Neural progenitor cell (in vitro differentiated cells): ENCODE data around the gene RPUSD2. TPM values are rescaled to one million over a fixed set of nuclear protein-coding genes. Genes with fewer than 3 reads are reported as not detected.

Experiments used
- DNase-seq: peaks from one replicate; pipeline ENCODE4 v3.0.0-alpha.2; 2016; ENCODE audit warnings: low spot score
- H2AFZ ChIP-seq: fragments of 200-600 bp; sonication (generic); replicated peaks from 2 replicates; pipeline ENCODE4 v1.6.1; 2016; ENCODE audit warnings: antibody characterized with exemption
- H3F3A ChIP-seq: fragments of 200-600 bp; sonication (generic); 2 replicates; pipeline ENCODE4 v1.6.1; 2016; ENCODE audit warnings: antibody characterized with exemption, low read depth
- H3K27ac ChIP-seq: fragments of 200-600 bp; sonication (generic); 2 replicates; pipeline ENCODE4 v1.5.1; 2016; ENCODE audit warnings: mild to moderate bottlenecking
- H3K27me3 ChIP-seq: fragments of 200-600 bp; sonication (generic); 2 replicates; pipeline ENCODE4 v1.6.1; 2016; ENCODE audit warnings: mild to moderate bottlenecking, moderate library complexity
- H3K36me3 ChIP-seq: fragments of 200-600 bp; sonication (generic); 2 replicates; pipeline ENCODE4 v1.5.1; 2016
- H3K4me1 ChIP-seq: fragments of 200-600 bp; sonication (generic); 2 replicates; pipeline ENCODE4 v1.6.1; 2016; ENCODE audit warnings: mixed run types
- H3K4me2 ChIP-seq: fragments of 200-600 bp; sonication (generic); 2 replicates; pipeline ENCODE4 v1.6.1; 2016
- H3K4me3 ChIP-seq: fragments of 200-600 bp; sonication (generic); 2 replicates; pipeline ENCODE4 v1.5.1; 2016
- H3K79me2 ChIP-seq: fragments of 200-600 bp; sonication (generic); 2 replicates; pipeline ENCODE4 v1.6.1; 2016; ENCODE audit warnings: low read depth
- H3K9ac ChIP-seq: fragments of 200-600 bp; sonication (generic); 2 replicates; pipeline ENCODE4 v1.6.1; 2016
- H3K9me3 ChIP-seq: fragments of 200-600 bp; sonication (generic); 2 replicates; pipeline ENCODE4 v1.5.1; 2016; ENCODE audit warnings: low read depth
- H4K20me1 ChIP-seq: fragments of 200-600 bp; sonication (generic); 2 replicates; pipeline ENCODE4 v1.6.1; 2016; ENCODE audit warnings: low read depth
- H3K27ac Mint-ChIP-seq: 3 replicates; pipeline ENCODE4 v1.8.0; 2021; ENCODE audit warnings: mixed read lengths
- H3K27me3 Mint-ChIP-seq: 2 replicates; pipeline ENCODE4 v1.8.0; 2022; ENCODE audit warnings: low read depth, mild to moderate bottlenecking, inconsistent platforms, moderate library complexity, mixed read lengths; ENCODE audit not compliant: insufficient read depth
- H3K36me3 Mint-ChIP-seq: 3 replicates; pipeline ENCODE4 v1.8.0; 2021; ENCODE audit warnings: mixed read lengths
- H3K4me1 Mint-ChIP-seq: 3 replicates; pipeline ENCODE4 v1.8.0; 2021; ENCODE audit warnings: mixed read lengths
- H3K4me3 Mint-ChIP-seq: 3 replicates; pipeline ENCODE4 v1.8.0; 2021; ENCODE audit warnings: mild to moderate bottlenecking, moderate library complexity, mixed read lengths
- H3K9me3 Mint-ChIP-seq: 3 replicates; pipeline ENCODE4 v1.8.0; 2020; ENCODE audit warnings: mixed read lengths
- CTCF ChIP-seq: fragments of 200-600 bp; sonication (generic); IDR thresholded peaks from 2 replicates; pipeline ENCODE4 v1.5.1; 2017; ENCODE audit warnings: antibody characterized with exemption, mild to moderate bottlenecking
- EZH2 ChIP-seq: fragments of 200-600 bp; sonication (generic); IDR thresholded peaks from 2 replicates; pipeline ENCODE4 v1.6.1; 2017; ENCODE audit warnings: antibody characterized with exemption, mild to moderate bottlenecking, moderate library complexity
- EZH2phosphoT487 ChIP-seq: fragments of 200-600 bp; sonication (generic); IDR thresholded peaks from 2 replicates; pipeline ENCODE4 v1.6.1; 2017; ENCODE audit warnings: antibody characterized with exemption
- total RNA-seq: library from RNA; depleted of rRNA; stranded (reverse); fragments of >200 nt; gene quantifications from 2 replicates; pipeline ENCODE4 v1.2.3, GENCODE V29; 2015; ENCODE audit warnings: low replicate concordance

The RPUSD2 gene
- total RNA-seq, 1 donor from 2014 or later: 5.0 TPM

DNA sequence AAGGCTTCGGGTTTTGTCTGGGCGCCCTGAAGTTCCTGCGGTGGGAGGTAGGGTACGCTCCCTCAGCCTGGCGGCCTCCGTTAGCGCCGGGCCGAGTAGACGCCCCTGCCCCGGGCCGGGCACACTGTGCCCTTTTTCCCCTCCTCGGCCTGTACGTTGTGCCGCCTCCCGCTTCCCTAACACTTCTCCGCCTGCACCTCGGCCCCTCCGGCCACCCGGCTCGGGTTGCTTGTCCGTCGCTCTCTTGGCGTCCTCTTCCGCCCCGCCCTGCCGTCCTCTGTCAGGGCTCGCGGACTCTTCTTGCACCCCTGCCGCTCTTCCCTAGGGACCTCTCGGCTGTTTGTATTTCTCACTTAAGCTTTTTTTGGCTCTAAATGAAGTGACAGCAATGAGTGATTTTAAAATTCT lies 25.3 kb downstream of the RPUSD2 start:
- peaks cover 20% of the 10 kb centered on the region for H3K27me3 Mint-ChIP-seq
- TF ChIP-seq EZH2phosphoT487: no peak
- no peak for TF ChIP-seq CTCF
- no peak for TF ChIP-seq EZH2
- H3K36me3 Mint-ChIP-seq: peaks cover 5% of the 10 kb centered on the region
- H3K4me3 Mint-ChIP-seq: peak overlapping the region; percentile 95
- Histone ChIP-seq H3K4me2 (peak overlapping the region; percentile 87), H3K79me2 (peaks cover 48% of the 10 kb centered on the region), H4K20me1 (no peaks in the 10 kb centered on the region), H3K4me1 (peaks cover 9% of the 10 kb centered on the region), H3K36me3 (no peaks in the 10 kb centered on the region), H3K27me3 (peaks cover 2% of the 10 kb centered on the region), H3K4me3 (peak overlapping the region; percentile 75), H3K9ac (peak overlapping the region; percentile 82), H3F3A (peaks cover 28% of the 10 kb centered on the region), H2AFZ (peak overlapping the region; percentile 95), H3K27ac (peak overlapping the region; percentile 94), H3K9me3 (no peaks in the 10 kb centered on the region)
- peaks cover 19% of the 10 kb centered on the region for H3K4me1 Mint-ChIP-seq
- H3K9me3 Mint-ChIP-seq: peaks cover 3% of the 10 kb centered on the region
- peak; percentile 87 for DNase-seq
- H3K27ac Mint-ChIP-seq: peak overlapping the region; percentile 85

GRCh38 chr15:40595219-40595618 lies 26.1 kb downstream of the RPUSD2 start:
- Histone ChIP-seq H3K27me3 (no peaks in the 10 kb centered on the region), H3K36me3 (no peaks in the 10 kb centered on the region), H3K4me1 (peaks cover 9% of the 10 kb centered on the region), H4K20me1 (no peaks in the 10 kb centered on the region), H3K27ac (no peak overlapping the region), H3K4me3 (peak overlapping the region; percentile 75), H2AFZ (peak overlapping the region; percentile 95), H3K79me2 (peaks cover 56% of the 10 kb centered on the region), H3K9ac (peak overlapping the region; percentile 82), H3F3A (peaks cover 28% of the 10 kb centered on the region), H3K9me3 (no peaks in the 10 kb centered on the region), H3K4me2 (peak overlapping the region; percentile 87)
- DNase-seq: no peak
- Mint-ChIP-seq H3K36me3 (peaks cover 5% of the 10 kb centered on the region), H3K27ac (no peak overlapping the region), H3K9me3 (peaks cover 3% of the 10 kb centered on the region), H3K4me3 (peak overlapping the region; percentile 95), H3K27me3 (peaks cover 20% of the 10 kb centered on the region), H3K4me1 (peaks cover 19% of the 10 kb centered on the region)
- TF ChIP-seq CTCF (no peak), EZH2phosphoT487 (no peak)

GRCh38 chr15:40595773-40596172 lies 26.7 kb downstream of the RPUSD2 start:
- peaks cover 14% of the 10 kb centered on the region for H3K4me1 Mint-ChIP-seq
- H3K79me2 ChIP-seq: peaks cover 60% of the 10 kb centered on the region

More at GRCh38 chr15:40595773-40596172, 26.7 kb downstream of the RPUSD2 start:
- Mint-ChIP-seq H3K36me3 (peaks cover 5% of the 10 kb centered on the region), H3K9me3 (peaks cover 3% of the 10 kb centered on the region), H3K27ac (no peak overlapping the region), H3K27me3 (peaks cover 20% of the 10 kb centered on the region), H3K4me3 (peak overlapping the region; percentile 50)
- Histone ChIP-seq H3K4me1 (peaks cover 9% of the 10 kb centered on the region), H3K27me3 (no peaks in the 10 kb centered on the region), H3K36me3 (no peaks in the 10 kb centered on the region), H4K20me1 (no peaks in the 10 kb centered on the region), H3K9me3 (no peaks in the 10 kb centered on the region), H2AFZ (no peak overlapping the region), H3F3A (peaks cover 28% of the 10 kb centered on the region), H3K4me2 (peak overlapping the region; percentile 87), H3K4me3 (peak overlapping the region; percentile 75), H3K27ac (no peak overlapping the region), H3K9ac (no peak overlapping the region)
- TF ChIP-seq CTCF (no peak), EZH2phosphoT487 (no peak), EZH2 (no peak)
- no peak for DNase-seq
